ENCODE results near the gene SUOX. TPM values are rescaled to one million over a fixed set of nuclear protein-coding genes. Genes with fewer than 3 reads are reported as not detected.
"Not testable (repeated sequence)": the region's sequence is repeated elsewhere in the genome, so short reads cannot be mapped to it uniquely, and the experiment has no call there.

Gene SUOX
- total RNA-seq, 3 donors from 2014 or later, result 24.6 to 30.2 (median 29.9) TPM

DNA sequence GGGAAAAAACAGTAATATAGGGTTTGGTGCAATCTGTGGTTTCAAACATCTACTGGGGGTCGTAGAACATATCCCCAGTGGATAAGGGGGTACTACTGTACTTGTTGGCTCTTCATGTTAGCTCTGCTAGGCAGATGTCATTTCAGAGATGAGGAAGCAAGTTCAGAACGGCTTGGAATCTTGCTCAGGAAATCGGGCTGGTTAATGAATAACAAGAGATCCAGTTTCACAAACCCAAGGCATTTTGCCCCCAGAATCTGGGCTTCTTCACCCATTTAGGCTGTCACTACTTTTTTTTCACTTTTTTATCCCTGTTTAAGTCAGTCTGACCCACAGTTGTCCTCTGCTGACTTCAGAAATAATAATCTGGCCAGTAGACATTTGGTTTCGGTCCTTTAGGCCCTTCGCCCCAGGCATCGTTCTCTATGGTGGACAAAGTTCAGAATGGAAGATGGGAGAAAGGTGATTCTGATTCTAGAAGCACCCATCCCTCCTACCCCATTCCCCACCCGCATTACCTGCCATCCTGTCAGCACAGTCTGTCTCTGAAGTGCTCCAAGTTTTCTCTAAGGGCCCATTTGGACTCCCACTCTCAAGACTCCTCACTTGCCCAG is 4.5 kb downstream of the SUOX start:
- H3K9me3 ChIP-seq, result no peaks in the 10 kb centered on the region
- no peak overlapping the region for H3K27ac ChIP-seq
- intact Hi-C loops (cut with DNase I; ENCODE audit: low total_unique reads), result no loop called here
- no peaks in the 10 kb centered on the region for H3K27me3 ChIP-seq
- TF ChIP-seq, protein P1, sequence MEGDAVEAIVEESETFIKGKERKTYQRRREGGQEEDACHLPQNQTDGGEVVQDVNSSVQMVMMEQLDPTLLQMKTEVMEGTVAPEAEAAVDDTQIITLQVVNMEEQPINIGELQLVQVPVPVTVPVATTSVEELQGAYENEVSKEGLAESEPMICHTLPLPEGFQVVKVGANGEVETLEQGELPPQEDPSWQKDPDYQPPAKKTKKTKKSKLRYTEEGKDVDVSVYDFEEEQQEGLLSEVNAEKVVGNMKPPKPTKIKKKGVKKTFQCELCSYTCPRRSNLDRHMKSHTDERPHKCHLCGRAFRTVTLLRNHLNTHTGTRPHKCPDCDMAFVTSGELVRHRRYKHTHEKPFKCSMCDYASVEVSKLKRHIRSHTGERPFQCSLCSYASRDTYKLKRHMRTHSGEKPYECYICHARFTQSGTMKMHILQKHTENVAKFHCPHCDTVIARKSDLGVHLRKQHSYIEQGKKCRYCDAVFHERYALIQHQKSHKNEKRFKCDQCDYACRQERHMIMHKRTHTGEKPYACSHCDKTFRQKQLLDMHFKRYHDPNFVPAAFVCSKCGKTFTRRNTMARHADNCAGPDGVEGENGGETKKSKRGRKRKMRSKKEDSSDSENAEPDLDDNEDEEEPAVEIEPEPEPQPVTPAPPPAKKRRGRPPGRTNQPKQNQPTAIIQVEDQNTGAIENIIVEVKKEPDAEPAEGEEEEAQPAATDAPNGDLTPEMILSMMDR (IDR thresholded peaks at IDR 0.05), result no peak
- TF ChIP-seq POLR2AphosphoS5 (IDR thresholded peaks at IDR 0.05) (no peak), POLR2A (IDR thresholded peaks at IDR 0.05) (no peak)
- no peak for DNase-seq (ENCODE audit: low spot score in 2 of 2)
- H3K36me3 ChIP-seq, result no peaks in the 10 kb centered on the region
- H3K4me1 ChIP-seq, result no peaks in the 10 kb centered on the region
- no peak overlapping the region for H3K4me3 ChIP-seq

DNA sequence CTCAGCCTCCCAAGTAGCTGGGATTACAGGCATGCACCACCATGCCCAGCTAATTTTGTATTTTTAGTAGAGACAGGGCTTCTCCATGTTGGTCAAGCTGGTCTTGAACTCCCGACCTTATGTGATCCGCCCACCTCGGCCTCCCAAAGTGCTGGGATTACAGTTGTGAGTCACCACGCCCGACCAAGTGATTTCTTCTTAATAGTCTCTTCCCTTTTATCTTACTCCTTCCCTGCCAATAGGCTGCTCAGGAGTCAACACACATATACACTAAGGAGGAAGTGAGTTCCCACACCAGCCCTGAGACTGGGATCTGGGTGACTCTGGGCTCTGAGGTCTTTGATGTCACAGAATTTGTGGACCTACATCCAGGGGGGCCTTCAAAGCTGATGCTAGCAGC is 6.3 kb downstream of the SUOX start:
- H3K4me3 ChIP-seq; H3K36me3 ChIP-seq; H3K9me3 ChIP-seq; H3K4me1 ChIP-seq; H3K27me3 ChIP-seq; DNase-seq (ENCODE audit: low spot score in 2 of 2); H3K27ac ChIP-seq; intact Hi-C loops (cut with DNase I; ENCODE audit: low total_unique reads): not testable (repeated sequence)

DNA sequence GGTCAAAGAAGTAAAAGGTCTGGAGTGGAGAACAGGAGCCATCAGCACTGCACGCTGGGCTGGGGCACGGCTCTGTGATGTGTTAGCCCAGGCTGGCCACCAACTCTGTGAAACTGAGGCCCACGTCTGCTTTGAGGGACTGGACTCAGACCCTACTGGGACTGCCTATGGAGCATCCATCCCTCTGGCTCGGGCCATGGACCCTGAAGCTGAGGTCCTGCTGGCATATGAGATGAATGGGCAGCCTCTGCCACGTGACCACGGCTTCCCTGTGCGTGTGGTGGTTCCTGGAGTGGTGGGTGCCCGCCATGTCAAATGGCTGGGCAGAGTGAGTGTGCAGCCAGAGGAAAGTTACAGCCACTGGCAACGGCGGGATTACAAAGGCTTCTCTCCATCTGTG is 7.1 kb downstream of the SUOX start:
- no peaks in the 10 kb centered on the region for H3K4me1 ChIP-seq
- H3K36me3 ChIP-seq, result no peaks in the 10 kb centered on the region
- no peaks in the 10 kb centered on the region for H3K27me3 ChIP-seq
- no peaks in the 10 kb centered on the region for H3K9me3 ChIP-seq
- intact Hi-C loops (cut with DNase I; ENCODE audit: low total_unique reads), result no loop called here
- no peak for DNase-seq (ENCODE audit: low spot score in 2 of 2)
- H3K4me3 ChIP-seq, result no peak overlapping the region
- H3K27ac ChIP-seq, result no peak overlapping the region
- TF ChIP-seq POLR2A (IDR thresholded peaks at IDR 0.05) (no peak), POLR2AphosphoS5 (IDR thresholded peaks at IDR 0.05) (no peak)
- TF ChIP-seq, protein P1 (IDR thresholded peaks at IDR 0.05), result no peak

DNA sequence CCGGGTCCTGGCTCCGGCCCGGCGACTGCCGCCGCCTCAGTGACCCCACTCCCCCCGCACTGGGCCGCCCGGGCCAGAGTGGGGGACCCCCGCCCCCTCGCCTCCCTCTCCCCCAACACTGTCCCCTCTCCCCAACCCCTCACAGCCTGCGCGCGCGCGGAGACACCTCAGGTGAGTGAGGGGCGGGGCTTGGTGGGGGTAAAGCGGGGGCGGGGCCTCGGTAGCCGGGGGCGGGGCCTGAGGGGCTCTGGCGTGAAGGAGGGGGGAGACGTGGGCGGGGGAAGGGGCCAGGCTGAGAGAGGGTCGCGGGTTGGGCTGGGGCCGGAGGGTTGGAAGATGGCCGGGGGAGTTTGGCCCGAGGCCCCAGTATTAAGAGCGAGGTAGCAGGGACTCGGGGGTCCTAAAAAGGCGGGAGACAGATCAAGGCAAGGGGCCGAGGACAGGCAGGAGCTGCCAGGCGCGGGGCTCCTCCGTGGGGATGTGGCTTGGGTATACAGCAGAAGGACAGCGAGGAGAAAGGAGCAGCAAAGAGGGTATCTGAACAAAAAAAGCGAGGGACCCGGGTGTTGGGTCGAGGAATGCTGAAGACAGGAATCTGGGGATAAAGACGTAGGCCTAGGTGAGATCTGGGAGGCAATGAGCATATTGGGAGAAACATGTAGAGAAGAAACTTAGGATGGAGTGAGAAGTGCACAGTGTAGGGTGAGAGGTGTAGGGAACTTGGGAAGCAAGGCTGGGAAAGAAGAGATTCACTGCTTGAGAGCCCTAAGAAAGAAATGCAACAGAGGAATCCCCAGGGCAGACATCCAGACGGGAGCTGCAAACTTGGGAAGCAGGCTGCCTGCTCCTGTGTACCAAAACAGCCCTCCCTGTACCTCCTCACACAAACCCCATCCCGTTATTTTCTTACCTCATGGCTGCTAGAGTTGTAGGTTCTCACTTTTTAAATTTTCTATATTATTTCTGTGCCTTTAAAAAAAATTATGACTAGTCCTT is 10.8 kb downstream of the SUOX start:
- peak in 1 of 2 donors; percentile 34 for DNase-seq (ENCODE audit: low spot score in 2 of 2)
- H3K9me3 ChIP-seq, result no peaks in the 10 kb centered on the region
- H3K27me3 ChIP-seq, result no peaks in the 10 kb centered on the region
- H3K27ac ChIP-seq, result peak overlapping the region; percentile 98
- H3K36me3 ChIP-seq, result no peaks in the 10 kb centered on the region
- TF ChIP-seq, protein P1 (IDR thresholded peaks at IDR 0.05), result no peak
- TF ChIP-seq POLR2A (IDR thresholded peaks at IDR 0.05) (no peak), POLR2AphosphoS5 (IDR thresholded peaks at IDR 0.05) (no peak)
- H3K4me3 ChIP-seq, result peak overlapping the region; percentile 93 to 98 (median 98)
- intact Hi-C loops (cut with DNase I; ENCODE audit: low total_unique reads), result no loop called here
- H3K4me1 ChIP-seq, result no peaks in the 10 kb centered on the region

DNA sequence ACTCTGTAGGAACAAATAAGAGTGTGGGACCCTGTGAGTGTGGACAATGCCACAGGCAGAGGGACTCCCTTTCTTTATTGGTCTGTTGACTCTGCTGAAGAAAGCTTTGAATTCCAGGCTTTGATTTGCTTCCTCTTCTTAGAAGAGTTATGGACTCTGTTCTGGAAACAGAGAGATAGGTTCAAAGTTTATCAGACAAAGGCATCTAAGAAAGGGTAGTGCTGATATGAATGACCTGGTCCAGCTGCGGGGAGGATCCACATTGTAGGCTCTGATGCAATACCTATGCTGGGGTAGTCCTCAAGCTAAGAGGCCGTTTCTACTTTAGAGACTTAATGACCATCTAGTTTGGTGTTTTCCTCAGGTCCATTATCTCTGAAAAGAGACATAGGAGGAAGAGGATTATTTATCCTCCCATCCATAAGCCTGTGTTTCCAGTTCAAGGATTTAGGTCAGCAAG is 13.1 kb downstream of the SUOX start:
- TF ChIP-seq POLR2A (IDR thresholded peaks at IDR 0.05) (no peak), POLR2AphosphoS5 (IDR thresholded peaks at IDR 0.05) (no peak)
- TF ChIP-seq, protein P1 (IDR thresholded peaks at IDR 0.05), result no peak

More for the DNA sequence above, 13.1 kb downstream of the SUOX start:
- Histone ChIP-seq H3K4me1 (no peaks in the 10 kb centered on the region), H3K4me3 (no peak overlapping the region), H3K9me3 (no peaks in the 10 kb centered on the region), H3K27me3 (no peaks in the 10 kb centered on the region), H3K36me3 (no peaks in the 10 kb centered on the region), H3K27ac (no peak overlapping the region)
- intact Hi-C loops (cut with DNase I; ENCODE audit: low total_unique reads), result no loop called here
- DNase-seq (ENCODE audit: low spot score in 2 of 2), result no peak
